ENCODE measurements around the gene KRT84.

GRCh38 chr12:52387859-52388258 is 2.4 kb upstream of the KRT84 start:
- TF ChIP-seq POLR2AphosphoS5 (IDR thresholded peaks at IDR 0.05) (no peak), CTCF (IDR thresholded peaks at IDR 0.05) (no peak), POLR2A (IDR thresholded peaks at IDR 0.05) (no peak)

Data from suprapubic skin (tissue), 4 donors.